GM12801 (cell line): ENCODE data around the gene SMAD6.

Source experiments
- TF ChIP-seq, protein P1 (sequence below): IDR thresholded peaks from one replicate; pipeline ENCODE4 v1.5.1; 2011; ENCODE audit warnings: control low read depth; ENCODE audit not compliant: insufficient read length; ENCODE audit errors: extremely low read depth

SMAD6 gene

DNA sequence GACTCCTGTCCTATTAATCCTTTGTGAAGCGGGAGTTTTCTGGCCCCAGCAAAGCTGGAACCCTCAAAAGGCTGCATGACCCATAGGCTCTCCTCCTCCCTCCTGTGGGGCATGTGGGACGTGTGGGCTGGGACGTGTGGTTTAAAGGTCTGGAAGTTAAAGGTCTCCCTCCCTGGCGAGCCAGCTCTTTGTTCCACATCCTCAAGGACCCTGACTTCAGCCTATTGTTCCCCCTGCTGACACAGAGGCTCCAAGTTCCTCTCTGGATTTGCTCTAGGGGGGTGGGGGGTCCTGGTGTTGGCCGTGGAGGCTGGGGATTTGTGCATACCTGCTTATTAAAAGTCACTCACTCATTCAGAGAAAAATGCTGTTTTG is 44.2 kb downstream of the SMAD6 start:
- TF ChIP-seq, protein P1, sequence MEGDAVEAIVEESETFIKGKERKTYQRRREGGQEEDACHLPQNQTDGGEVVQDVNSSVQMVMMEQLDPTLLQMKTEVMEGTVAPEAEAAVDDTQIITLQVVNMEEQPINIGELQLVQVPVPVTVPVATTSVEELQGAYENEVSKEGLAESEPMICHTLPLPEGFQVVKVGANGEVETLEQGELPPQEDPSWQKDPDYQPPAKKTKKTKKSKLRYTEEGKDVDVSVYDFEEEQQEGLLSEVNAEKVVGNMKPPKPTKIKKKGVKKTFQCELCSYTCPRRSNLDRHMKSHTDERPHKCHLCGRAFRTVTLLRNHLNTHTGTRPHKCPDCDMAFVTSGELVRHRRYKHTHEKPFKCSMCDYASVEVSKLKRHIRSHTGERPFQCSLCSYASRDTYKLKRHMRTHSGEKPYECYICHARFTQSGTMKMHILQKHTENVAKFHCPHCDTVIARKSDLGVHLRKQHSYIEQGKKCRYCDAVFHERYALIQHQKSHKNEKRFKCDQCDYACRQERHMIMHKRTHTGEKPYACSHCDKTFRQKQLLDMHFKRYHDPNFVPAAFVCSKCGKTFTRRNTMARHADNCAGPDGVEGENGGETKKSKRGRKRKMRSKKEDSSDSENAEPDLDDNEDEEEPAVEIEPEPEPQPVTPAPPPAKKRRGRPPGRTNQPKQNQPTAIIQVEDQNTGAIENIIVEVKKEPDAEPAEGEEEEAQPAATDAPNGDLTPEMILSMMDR, result no peak

GRCh38 chr15:66747223-66747622 is 45.2 kb downstream of the SMAD6 start:
- TF ChIP-seq, protein P1, result no peak

DNA sequence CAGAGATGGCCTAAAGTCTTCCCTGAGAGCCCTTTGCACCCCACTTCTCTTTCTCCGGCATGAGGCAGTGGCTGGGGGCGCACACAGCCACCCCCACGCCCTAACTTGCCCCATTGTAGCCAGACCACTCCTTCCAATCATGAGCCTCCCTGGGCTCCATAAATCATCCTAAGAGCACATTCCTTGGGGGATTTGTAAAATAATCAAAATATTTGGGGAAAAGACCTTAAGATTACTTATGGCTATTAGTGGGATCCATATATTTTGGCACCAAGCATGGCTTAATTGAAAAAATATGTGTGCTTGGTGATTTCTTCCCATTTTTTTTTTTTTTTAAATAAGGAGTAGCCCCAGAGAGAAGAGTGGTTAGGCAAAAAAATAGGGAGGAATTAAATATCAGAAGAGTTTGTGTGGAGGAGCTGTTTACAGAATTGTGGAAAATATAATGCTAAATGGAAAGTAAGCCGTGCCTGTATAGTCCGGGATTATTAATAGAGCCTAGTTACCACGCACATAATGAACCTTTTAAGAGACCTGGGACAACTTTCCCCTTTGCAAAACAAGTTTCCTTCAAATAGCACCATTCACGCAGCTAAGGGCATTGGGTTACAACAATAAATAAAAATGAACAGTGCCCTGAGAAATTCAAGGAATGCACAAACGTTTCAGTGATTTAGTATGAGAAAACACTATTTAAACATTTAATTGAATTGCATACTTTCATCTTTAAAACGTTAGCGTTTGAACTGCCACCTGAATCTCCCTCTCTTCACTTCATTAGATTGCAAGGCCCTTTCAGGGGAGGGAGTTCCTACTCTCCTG is 46.1 kb downstream of the SMAD6 start:
- TF ChIP-seq, protein P1, result no peak

DNA sequence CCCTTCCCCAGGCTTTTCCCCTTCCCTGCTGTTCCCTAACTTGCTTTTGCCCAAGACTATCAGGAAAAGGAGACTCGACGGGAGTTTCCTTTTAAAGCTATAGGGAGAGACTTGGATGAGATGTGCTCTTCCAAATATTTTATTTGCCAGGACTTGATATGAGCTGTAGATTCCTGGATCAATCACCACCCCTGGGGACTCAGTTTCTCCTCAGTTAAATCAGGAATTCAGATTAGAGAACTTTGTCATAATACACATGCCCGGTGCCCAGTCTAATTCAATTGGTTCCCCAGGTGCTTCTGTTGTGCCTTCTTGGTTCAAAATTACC is 46.6 kb downstream of the SMAD6 start:
- TF ChIP-seq, protein P1, result no peak

DNA sequence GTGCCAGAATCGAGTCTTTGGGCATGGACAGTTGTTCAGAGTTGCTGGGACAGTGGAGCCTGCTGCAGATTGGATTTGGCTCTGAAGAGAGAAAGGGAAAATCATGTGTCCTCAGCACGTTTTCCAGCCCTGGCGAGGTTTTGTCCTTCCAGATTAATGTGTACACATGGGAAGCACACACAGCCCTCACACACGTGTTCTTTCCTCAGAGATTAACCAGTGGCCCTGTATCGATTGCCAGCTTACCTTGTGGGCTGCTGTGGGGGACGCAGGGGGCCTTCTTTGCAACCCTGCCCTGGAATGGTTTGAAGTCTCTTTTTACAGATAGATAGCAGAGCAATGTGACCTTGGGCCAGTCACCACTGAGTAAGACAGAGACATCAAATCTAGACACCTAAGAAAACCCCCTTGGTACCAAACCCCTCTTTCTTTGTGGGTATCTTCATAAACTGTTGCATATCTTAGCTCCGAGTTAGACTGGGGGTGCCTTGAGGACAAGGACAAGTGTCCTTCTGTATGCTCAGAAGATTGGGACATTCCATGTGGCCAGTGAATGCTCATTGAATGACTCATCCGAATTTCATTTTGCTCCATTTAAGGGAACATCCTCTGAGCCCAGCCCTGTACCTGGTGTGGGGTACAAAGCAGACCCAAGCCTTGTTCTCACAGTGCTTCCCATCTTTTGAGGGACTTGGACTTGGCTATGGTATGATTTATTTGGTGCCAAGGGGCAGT is 48.0 kb downstream of the SMAD6 start:
- TF ChIP-seq, protein P1, result no peak

GRCh38 chr15:66750609-66751008 is 48.6 kb downstream of the SMAD6 start:
- TF ChIP-seq, protein P1, result no peak

GRCh38 chr15:66751579-66751978 is 49.5 kb downstream of the SMAD6 start:
- TF ChIP-seq, protein P1, result no peak
